Prostate gland (tissue), 2 donors: ENCODE data around the gene TIMM17A.

Experiments
- CTCF ChIP-seq, 4 experiments: fragments of 200-600 bp in 2 of 4; fragments of 450-650 bp in 2 of 4; sonication (generic) in 2 of 4; IDR thresholded peaks; 1 replicate in 3 of 4; 2 replicates in 1 of 4; pipeline ENCODE4 v1.5.1; 2016 to 2019; ENCODE audit warnings: antibody characterized with exemption in 4 of 4, mild to moderate bottlenecking in 2 of 4, moderate library complexity in 2 of 4
- POLR2A ChIP-seq: fragments of 450-650 bp; IDR thresholded peaks from one replicate; pipeline ENCODE4 v1.6.1; 2016; ENCODE audit warnings: antibody characterized with exemption, mild to moderate bottlenecking
- POLR2AphosphoS5 ChIP-seq: sonication (generic); formaldehyde crosslinking; IDR thresholded peaks from one replicate; pipeline ENCODE4 v1.6.1; 2017; ENCODE audit warnings: antibody characterized with exemption

- peak; percentile 94 for TF ChIP-seq POLR2A
- TF ChIP-seq CTCF (IDR thresholded peaks at IDR 0.05), result peak in 2 of 4 experiments; percentile 25 to 36
- TF ChIP-seq POLR2AphosphoS5, result peak; percentile 96
Measured at GRCh38 chr1:202010180-202011015, 55.1 kb downstream of the TIMM17A start, which contains the start of gene ELF3.
